Measurements from ENCODE around the gene RSRC2. TPM values are rescaled to one million over a fixed set of nuclear protein-coding genes. Genes with fewer than 3 reads are reported as not detected.
A peak's percentile ranks its signal among the peaks of the same experiment; 100 is the strongest.

RSRC2 gene
- polyA plus RNA-seq, 3 donors: 7.6 to 63.5 (median 15.8) TPM

DNA sequence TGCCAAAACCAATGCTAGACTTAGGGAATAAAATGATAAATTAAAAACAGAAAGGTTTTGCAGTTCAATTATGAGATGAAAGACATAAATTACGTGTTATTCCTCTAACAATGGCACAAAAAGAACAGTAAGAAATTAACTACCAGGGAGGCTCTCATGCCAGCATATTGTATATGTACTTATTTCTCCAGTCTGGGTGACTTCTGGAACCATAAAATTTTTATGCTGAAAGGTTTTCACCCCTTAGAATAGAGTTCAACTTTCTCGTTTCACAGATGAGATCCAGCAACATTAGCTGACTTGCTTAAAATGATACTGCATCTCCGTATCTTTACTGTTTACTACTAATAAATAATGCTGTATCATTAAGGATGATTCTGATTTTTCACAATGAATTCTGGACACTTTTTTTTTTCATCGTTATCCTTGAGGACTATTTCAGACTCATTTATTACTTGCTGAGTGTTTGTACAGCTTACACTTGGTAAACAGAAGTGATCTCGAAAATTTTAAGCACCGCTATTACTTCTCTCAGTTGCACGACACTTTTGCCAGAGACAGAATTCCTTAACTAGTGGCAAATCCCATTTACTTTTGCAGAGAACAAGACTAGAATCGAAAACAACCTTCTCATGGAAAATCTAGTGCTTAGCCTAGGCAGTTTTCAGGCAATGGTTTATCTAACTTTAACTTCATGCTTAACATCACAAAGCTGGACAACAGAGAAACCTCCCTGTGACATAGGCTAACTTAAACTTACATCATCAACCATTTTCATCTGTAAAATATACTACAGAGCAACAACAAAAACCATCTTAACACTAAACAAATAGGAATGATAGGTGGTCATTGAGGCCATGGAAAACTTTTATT is 2.7 kb downstream of the RSRC2 start:
- no peak for DNase-seq
- H3K4me1 Mint-ChIP-seq: peaks cover 28% of the 10 kb centered on the region
- Histone ChIP-seq H3K27ac (ENCODE audit: low read depth in 1 of 2, low read length in 2 of 2) (peak overlapping the region in 1 of 2 donors; percentile 37), H3K4me3 (replicated peaks in 1 of 3; ENCODE audit: low read depth in 2 of 3, low read length in 3 of 3) (peak overlapping the region in 1 of 3 experiments; percentile 100), H2AFZ (ENCODE audit: insufficient read depth, low read depth, low read length, poor library complexity, severe bottlenecking) (no peak overlapping the region), H3K79me2 (ENCODE audit: insufficient read depth, low read length) (peaks cover 95% of the 10 kb centered on the region), H3K36me3 (replicated peaks in 1 of 2; ENCODE audit: control insufficient read depth in 1 of 2, insufficient read depth in 2 of 2, low read length in 2 of 2) (peaks cover 39 to 44% of the 10 kb centered on the region in 2 donors), H3K9ac (ENCODE audit: insufficient read depth, low read length, poor library complexity, severe bottlenecking) (no peak overlapping the region), H3K4me2 (replicated peaks; ENCODE audit: extremely low read depth, low read length, poor library complexity, severe bottlenecking) (peak overlapping the region; percentile 99), H3K9me3 (replicated peaks in 1 of 2; ENCODE audit: control insufficient read depth in 1 of 2, insufficient read depth in 1 of 2, low read length in 2 of 2) (no peaks in the 10 kb centered on the region), H3K4me1 (ENCODE audit: control insufficient read depth in 1 of 2, insufficient read depth in 2 of 2, low read length in 2 of 2) (peaks cover 38 to 41% of the 10 kb centered on the region in 2 donors), H3K27me3 (ENCODE audit: control insufficient read depth in 2 of 2, insufficient read depth in 2 of 2, low read length in 2 of 2) (no peaks in the 10 kb centered on the region), H4K20me1 (ENCODE audit: insufficient read depth, low read length) (peaks cover 69% of the 10 kb centered on the region)
- peaks cover 34 to 43% of the 10 kb centered on the region in 2 donors for H3K36me3 Mint-ChIP-seq
- H3K27ac Mint-ChIP-seq: peak overlapping the region in 4 of 7 donors; percentile 51 to 70 (median 69)
- intact Hi-C loops (cut with micrococcal nuclease): loop anchor here in 1 of 2 donors (10.0 kb wide), 1 partner anchor 231 kb away; the partner anchor contains the start of gene DENR
- WGBS (ENCODE audit: insufficient coverage): 58% methylated on average over 3 of the region's 8 CpGs
- H3K4me3 Mint-ChIP-seq: peak overlapping the region; percentile 8 to 21
- TF ChIP-seq, protein P1, sequence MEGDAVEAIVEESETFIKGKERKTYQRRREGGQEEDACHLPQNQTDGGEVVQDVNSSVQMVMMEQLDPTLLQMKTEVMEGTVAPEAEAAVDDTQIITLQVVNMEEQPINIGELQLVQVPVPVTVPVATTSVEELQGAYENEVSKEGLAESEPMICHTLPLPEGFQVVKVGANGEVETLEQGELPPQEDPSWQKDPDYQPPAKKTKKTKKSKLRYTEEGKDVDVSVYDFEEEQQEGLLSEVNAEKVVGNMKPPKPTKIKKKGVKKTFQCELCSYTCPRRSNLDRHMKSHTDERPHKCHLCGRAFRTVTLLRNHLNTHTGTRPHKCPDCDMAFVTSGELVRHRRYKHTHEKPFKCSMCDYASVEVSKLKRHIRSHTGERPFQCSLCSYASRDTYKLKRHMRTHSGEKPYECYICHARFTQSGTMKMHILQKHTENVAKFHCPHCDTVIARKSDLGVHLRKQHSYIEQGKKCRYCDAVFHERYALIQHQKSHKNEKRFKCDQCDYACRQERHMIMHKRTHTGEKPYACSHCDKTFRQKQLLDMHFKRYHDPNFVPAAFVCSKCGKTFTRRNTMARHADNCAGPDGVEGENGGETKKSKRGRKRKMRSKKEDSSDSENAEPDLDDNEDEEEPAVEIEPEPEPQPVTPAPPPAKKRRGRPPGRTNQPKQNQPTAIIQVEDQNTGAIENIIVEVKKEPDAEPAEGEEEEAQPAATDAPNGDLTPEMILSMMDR (IDR thresholded peaks at IDR 0.05): no peak
- H3K27me3 Mint-ChIP-seq (ENCODE audit: low read depth in 3 of 3): peaks cover 0 to 2% (median 0%) of the 10 kb centered on the region in 3 donors
- H3K9me3 Mint-ChIP-seq: no peaks in the 10 kb centered on the region

- peaks cover 95% of the 10 kb centered on the region for H3K79me2 ChIP-seq (ENCODE audit: insufficient read depth, low read length)
- H3K36me3 ChIP-seq (replicated peaks in 1 of 2; ENCODE audit: control insufficient read depth in 1 of 2, insufficient read depth in 2 of 2, low read length in 2 of 2): peaks cover 46 to 52% of the 10 kb centered on the region in 2 donors
- intact Hi-C loops (cut with micrococcal nuclease): loop anchor here in 1 of 2 donors (10.0 kb wide), 1 partner anchor 232 kb away; the partner anchor contains the start of gene DENR
- H2AFZ ChIP-seq (ENCODE audit: insufficient read depth, low read depth, low read length, poor library complexity, severe bottlenecking): no peak overlapping the region
- no peaks in the 10 kb centered on the region for H3K9me3 ChIP-seq (replicated peaks in 1 of 2; ENCODE audit: control insufficient read depth in 1 of 2, insufficient read depth in 1 of 2, low read length in 2 of 2)
- Mint-ChIP-seq H3K4me3 (no peak overlapping the region), H3K9me3 (no peaks in the 10 kb centered on the region), H3K36me3 (peaks cover 42 to 49% of the 10 kb centered on the region in 2 donors), H3K27me3 (ENCODE audit: low read depth in 3 of 3) (peaks cover 0 to 2% (median 0%) of the 10 kb centered on the region in 3 donors), H3K4me1 (peaks cover 28% of the 10 kb centered on the region), H3K27ac (peak overlapping the region in 5 of 7 donors; percentile 13 to 75 (median 63))
- no peaks in the 10 kb centered on the region for H3K27me3 ChIP-seq (ENCODE audit: control insufficient read depth in 2 of 2, insufficient read depth in 2 of 2, low read length in 2 of 2)
- WGBS (ENCODE audit: insufficient coverage): 31% methylated on average over 2 of the region's 8 CpGs
- TF ChIP-seq, protein P1 (IDR thresholded peaks at IDR 0.05): no peak
- peaks cover 37 to 39% of the 10 kb centered on the region in 2 donors for H3K4me1 ChIP-seq (ENCODE audit: control insufficient read depth in 1 of 2, insufficient read depth in 2 of 2, low read length in 2 of 2)
- H3K4me2 ChIP-seq (replicated peaks; ENCODE audit: extremely low read depth, low read length, poor library complexity, severe bottlenecking): peak overlapping the region; percentile 99
- H3K9ac ChIP-seq (ENCODE audit: insufficient read depth, low read length, poor library complexity, severe bottlenecking): no peak overlapping the region
- H4K20me1 ChIP-seq (ENCODE audit: insufficient read depth, low read length): peaks cover 77% of the 10 kb centered on the region
- H3K27ac ChIP-seq (ENCODE audit: low read depth in 1 of 2, low read length in 2 of 2): peak overlapping the region; percentile 13 to 37
- DNase-seq: no peak
- peak overlapping the region in 1 of 3 experiments; percentile 100 for H3K4me3 ChIP-seq (replicated peaks in 1 of 3; ENCODE audit: low read depth in 2 of 3, low read length in 3 of 3)
Observed at GRCh38 chr12:122523280-122523679, 3.5 kb downstream of the RSRC2 start.

Measured in CD14-positive monocyte (primary cell).